GM19463 (cell line): ENCODE results near the gene ELAC1.
A peak's percentile ranks its signal among the peaks of the same experiment; 100 is the strongest.
"Not testable (repeated sequence)": the region's sequence is repeated elsewhere in the genome, so short reads cannot be mapped to it uniquely, and the experiment has no call there.

Experiments used
- ATAC-seq: cut with Tn5 transposase; IDR thresholded peaks from one replicate; pipeline ENCODE4 v1.9.1; 2021; ENCODE audit warnings: mild to moderate bottlenecking, moderate library complexity; ENCODE audit not compliant: unreplicated experiment

The ELAC1 gene, protein sequence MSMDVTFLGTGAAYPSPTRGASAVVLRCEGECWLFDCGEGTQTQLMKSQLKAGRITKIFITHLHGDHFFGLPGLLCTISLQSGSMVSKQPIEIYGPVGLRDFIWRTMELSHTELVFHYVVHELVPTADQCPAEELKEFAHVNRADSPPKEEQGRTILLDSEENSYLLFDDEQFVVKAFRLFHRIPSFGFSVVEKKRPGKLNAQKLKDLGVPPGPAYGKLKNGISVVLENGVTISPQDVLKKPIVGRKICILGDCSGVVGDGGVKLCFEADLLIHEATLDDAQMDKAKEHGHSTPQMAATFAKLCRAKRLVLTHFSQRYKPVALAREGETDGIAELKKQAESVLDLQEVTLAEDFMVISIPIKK

DNA sequence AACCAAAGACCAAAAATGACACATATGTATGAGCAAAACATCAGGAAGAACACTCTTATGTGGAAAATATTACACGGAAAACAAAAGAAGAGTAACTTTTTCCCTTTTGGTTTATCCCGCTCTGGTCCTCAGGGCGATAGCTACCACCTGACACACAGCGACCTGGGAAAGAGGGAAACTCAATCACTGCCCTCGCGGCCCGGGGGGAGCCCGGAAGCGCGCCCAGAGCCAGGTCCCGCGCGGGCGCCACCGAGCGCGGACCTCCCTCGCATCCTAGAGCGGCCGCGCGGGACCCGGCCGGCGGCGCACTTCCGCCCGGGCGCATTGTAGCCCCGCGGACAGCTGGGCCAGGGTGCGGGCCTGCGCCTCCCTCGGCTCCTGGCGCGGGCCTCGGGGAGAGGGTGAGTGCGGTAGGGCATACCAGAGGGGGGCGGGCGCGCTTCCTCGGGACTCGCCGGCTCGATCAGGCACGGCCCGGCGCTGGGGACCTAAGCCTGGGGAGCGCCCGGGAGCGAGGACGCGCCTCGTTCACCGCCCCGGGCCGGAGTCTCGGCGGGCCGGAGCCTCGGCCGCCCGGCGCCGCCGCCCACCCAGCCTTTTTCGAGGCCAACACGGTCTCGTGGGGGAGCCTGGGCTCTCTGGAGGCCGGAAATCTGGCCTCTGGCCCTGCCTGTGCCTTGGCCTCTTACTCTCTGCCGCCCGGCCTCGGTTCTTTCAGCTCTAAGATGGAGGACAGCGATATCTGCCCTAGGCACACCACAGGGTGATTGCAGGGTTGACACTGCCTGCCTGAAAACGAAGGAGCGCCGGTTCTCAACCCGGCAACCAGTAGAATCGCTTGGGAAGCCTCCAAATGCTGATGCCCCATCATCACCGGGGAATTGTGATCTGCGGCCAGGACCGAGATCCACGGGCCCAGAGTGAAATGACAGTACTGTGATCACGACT is at the start of gene ELAC1:
Gene ELAC1 (plus strand): TSS at position 327 of the 948 bp plus-strand sequence. CDS start 6,365 bp downstream, outside the sequence.
- ATAC-seq = peak; percentile 96

DNA sequence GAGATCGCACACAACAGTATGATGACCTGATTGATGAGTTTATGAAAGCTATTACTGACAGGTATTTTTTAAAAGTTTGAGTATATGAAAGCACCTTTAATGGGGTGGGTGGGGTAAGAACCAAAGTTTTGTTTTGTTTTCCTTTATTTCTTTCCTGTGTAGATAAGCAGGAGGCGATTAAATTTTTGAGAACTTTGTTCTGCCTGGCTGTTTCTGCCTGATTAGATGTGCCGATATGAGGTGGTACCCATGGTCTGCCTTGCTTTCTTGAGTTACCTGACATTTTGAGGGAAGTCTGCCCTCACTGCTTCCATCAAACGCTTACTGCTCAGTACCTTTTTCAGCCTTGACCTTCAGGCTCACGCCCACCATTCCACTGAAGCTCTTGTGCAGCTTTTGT is 49.7 kb upstream of the ELAC1 start:
- no peak for ATAC-seq

DNA sequence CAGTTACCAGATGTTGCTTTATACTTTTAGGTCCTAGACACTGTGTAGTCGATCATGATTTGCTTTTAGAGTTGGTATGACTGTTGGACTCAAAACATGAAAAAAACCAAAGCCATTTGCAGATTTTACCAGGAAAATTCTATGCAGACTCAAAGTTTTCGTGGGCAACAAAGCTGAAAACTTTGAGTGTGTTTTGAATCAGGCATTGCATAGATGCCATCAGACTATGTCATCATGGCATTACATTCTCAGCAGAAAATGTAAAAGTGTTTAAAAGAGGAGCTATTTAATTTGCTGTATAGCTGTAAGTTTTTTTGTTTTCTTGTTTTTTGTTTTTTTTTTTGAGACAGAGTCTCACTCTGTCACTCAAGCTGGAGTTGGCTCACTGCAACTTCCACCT is 43.5 kb upstream of the ELAC1 start:
- no peak for ATAC-seq

DNA sequence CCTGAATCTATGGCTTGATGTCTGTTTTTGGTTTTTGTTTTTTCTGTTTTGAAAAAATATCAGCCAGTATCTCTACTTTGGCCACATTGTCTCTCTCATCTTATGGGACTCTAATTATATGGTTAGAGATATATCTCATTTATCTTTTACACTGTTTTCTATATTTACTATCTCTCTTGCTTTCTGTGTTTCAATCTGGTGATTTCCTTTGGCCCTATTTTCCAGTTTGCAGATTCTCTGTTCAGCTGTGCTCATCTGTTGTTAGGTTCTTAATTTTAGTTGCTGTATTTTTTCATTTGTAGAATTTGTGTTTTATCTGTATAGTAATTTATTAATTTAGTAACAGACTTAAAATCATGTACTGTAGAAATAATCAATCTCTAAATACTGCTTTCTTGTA is 41.3 kb upstream of the ELAC1 start:
- ATAC-seq = no peak

DNA sequence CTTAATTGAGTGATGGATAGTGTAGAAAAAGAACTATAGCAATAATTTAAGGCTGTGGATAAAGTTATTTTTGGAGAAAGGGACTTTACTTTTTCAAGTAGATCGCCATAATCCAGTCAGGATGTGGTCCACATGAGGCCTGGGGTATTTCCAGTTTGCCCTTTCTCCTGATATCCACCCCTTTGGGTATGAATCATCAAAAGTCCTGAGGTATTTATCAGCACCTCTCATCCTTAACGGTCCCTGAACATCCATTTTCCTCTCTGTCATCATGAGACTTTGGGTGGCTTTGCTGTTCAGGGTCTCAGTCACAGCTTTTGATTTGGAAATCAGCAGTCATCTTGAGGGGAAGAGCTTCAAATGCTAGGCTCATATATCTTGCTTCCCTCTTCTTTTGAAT is 39.3 kb upstream of the ELAC1 start:
- ATAC-seq = no peak

DNA sequence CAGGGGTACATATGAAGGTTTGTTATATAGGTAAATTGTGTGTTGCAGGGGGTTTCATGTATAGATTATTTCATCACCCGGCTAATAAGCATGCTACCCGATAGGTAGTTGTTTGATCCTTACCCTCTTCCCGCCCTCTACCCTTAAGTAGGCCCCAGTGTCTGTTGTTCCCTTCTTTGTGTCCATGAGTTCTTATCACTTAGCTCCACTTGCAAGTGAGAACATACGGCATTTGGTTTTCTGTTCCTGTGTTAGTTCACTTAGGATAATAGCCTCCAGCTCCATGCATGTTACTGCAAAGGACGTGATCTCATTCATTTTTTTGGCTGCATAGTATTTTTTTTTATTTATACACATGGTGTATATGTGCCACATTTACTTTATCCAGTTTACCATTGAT is 34.2 kb upstream of the ELAC1 start:
- ATAC-seq = no peak

DNA sequence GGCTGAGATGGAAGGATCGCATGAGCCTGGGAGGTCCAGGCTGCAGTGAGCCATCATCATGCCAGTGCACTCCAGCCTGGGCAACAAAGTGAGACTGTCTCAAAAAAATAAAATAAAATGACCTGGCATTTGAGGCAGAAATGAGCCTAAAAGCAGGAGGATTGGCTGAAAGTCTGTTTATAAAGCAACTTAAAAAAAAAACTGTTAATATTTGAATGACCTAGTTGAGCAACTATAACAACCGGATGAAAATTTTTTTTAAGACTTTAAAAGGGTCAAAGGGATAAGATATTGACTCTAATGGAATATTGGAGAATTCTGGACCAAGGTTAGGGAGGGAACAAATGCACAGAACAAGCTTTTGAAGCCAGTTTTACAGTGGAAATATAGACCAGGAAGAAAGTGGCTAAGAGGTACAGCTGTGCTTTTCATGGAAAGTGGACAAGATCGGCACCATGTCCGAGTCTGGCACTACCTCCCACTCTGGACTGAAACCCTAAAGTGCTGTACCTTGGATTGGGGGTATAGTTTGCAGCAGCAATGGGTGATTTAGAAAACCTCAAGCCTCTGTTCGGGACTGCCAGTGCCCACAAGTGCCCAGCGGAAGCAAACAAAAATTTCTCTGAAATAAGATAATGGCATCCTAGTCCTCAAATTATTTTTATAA is 33.2 kb upstream of the ELAC1 start:
- no peak for ATAC-seq

DNA sequence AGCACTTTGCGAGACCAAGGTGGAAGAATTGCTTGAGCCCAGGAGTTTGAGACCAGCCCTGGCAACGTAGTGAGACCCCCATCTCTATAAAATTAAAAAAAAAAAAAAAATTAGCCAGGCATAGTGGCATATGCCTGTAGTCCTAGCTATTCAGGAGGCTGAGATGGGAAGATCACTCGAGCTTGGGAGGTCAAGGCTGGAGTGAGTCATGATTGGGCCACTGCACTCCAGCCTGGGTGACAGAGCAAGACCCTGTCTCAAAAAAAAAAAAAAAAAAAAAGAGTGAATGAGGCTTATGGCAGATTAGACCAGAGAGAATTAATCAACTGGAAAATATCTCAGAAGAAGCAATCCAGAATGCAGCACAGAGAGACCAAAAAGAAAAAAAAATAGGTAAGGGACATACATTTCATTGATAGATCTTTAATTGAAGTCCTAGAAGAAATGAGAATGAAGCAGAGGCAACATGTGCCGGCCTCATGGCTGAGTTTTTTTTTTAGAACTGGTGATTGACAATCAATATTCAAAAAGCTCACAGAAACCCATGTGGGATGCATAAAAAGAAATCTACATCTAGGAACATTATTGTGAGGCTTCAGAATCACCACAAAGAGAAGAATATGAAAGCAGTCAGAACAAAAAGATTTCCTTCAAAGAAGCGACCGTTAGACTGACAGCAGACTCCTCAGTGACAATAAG is 32.2 kb upstream of the ELAC1 start:
- no peak for ATAC-seq

DNA sequence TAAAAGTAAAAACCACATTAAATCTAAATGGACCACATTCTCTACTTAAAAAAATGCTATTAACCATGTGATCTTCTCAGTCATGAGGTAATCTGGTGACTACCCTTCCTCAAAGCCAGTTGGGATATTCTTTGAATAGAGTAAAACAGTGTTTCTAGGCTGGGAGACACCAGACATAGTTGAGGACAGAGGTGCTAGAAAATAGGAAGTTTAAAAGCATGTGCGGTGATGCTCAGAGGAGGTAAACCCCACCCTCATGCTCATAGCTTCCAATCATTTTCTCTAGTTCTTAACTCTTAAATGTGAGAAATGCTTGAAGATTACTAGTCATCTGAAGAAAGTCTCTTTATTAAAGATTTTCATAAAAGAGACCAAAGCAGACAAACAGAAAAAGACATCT is 30.7 kb upstream of the ELAC1 start:
- ATAC-seq = no peak

DNA sequence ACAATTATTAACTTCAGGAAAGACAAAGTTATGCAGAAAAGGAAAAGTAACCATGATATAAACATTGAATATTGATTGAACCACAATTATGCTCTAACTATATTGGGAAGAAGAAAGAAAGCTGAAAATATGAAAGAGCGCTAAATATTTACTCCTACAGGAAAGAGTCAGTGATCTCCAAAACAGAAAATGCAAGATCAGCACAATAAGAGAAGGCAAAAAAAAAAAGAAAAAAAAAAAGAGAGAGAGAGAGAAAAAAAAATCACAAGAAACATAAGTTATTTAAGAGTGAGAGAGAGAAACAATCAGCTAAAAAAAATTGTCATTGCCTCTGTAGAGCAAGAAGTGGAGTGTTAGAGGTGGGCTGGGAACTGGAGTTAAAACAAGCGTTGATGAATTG is 28.9 kb upstream of the ELAC1 start:
- ATAC-seq = no peak

DNA sequence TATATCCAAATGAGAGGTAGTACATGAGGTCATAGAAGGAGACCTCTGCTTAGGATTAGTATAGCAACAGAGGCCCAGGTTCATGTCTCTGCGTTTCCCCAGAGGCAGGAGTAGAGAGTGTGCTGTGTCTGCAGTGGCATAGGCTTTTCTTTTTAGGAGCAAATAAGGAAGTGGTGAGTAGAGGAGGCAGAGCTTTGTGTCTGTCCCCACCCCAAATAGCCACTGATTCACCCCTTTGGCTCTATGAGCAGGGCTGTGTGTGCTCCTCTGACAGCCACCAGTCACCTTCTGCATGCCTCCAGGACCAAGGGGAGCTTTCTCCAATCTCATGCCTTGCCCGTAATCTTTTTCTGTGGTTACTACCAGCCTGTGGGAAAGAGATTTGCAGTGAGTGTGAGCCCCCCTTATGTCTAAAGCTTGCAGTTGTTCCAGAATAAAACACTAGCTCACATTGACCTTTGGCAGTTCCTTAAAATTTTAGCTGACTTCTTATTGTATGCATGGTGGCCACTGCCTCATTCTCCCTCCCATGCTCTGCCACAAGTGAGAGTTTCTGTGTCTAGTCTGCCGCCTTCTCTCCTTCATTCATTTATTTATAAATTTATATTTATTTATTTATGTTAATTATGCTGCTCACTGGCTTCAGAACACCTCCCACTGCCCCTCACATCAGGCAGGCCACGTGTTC is 23.5 kb upstream of the ELAC1 start:
- no peak for ATAC-seq

DNA sequence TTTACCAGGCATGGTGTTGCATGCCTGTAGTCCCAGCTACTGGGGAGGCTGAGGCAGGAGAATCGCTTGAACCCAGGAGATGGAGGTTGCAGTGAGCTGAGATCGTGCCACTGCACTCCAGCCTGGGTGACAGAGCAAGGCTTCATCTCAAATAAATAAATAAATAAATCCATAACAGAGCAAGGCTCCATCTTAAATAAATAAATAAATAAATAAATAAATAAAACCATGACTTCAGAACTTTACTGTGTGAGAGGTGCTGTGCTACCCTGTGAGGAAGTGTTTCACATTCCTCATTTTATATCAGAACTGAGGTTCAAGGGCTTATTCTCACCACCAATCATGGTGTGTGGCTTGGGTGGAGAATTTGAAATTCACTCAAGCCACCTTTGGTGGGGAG is 21.9 kb upstream of the ELAC1 start:
- ATAC-seq = not testable (repeated sequence)

DNA sequence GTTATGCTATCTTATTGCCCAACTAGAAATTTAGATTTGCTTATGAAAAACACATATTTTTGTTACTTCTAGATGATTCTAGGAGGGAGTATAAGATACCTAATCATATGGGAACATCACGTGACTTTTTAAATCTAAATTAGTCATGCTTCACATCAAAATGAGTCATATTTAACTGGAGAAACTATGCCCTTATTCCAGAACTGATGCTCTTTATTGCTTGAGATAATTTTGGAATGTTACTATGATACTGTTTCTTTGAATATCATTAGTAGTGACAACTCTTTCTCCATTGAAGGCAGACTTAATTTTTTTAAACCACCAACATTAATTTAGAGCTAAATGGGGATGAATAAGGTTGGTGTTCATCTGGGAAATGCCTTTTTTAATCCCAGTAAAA is 19.9 kb upstream of the ELAC1 start:
- ATAC-seq = no peak

DNA sequence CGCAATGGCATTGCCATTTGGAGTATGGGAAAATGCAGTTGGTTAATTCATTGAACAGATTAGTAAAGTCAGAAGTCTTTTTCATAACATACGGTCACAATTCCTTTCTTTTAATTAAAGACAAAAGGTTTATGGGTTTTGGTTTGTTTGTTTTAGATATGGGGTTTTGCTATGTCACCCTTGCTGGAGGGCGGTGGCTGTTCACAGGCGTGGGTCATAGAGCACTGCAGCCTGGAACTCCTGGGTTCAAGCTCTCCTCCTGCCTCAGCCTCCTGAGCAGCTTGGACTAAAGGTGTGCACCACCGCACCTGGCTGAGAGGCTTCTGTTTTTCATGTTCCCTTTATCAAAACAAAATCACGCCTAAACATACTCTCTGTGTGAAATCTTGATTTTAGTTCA is 18.7 kb upstream of the ELAC1 start:
- ATAC-seq = no peak

DNA sequence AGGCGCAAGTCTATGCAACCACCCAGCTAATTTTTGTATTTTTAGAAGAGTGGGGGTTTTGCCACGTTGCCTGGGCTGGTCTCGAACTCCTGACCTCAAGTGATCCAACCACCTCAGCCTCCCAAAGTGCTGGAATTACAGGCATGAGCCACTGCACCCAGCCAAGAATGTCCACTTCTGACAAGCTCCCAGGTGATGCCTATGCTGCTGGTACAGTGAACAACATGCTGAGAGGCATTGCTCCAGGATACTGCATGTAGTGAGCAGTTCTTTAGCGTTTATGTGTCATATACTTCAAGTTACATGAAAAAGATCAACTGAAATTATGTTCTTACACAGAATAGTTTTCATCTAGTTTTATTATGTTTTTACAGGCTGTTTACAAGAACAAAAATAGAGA is 17.2 kb upstream of the ELAC1 start:
- no peak for ATAC-seq

DNA sequence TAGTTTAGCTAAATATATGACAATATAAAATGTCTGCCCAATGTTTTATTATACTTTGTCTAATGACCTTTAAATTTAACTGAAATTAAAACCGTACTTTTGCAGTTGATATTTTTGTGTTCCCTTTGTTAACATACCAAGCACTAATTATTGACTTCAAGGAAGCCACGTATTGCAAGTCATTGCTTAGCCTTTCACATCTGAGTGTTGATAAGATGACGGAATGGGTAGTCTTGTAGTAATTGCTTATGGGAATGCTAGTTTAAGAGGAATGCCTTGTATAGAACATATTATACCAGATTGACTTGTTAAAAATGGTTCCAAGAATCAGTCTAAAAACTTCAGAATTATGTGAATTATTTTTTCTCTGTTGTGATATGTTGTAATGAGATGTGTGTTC is 14.0 kb upstream of the ELAC1 start:
- ATAC-seq = no peak

DNA sequence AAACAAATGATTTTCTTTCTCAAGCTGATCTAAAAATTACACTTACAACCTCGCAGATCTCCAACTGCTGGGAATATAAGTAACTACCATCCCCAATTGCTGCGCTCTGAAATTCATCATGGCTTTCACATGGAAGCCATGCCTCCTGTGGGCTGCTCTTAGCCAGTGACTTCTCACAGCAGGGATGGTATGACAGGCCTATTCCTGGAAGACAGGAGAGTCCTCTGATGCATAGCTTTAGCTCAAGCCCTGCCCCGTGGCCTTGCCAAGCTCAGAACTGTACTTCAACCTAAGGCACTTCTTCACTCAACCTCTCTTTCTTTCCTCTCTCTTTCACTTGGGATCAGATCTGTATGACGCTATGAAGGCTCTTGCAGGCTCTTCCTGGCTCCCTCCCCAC is 12.6 kb upstream of the ELAC1 start:
- no peak for ATAC-seq

DNA sequence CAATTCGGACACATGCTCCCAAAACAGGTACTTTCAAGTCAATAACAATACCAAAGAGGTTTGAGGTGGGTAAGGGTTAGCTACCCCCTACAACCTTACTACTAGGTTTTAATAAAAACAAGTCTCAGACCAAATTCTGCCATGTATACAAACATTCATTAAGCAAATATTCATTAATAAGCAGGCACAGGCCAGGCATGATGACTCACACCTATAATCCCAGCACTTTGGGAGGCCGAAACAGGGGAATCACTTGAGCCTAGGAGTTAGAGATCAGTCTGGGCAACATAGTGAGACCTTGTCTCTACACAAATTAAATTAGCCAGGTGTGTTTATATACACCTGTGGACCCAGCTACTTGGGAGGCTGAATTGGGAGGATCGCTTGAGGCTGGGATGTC is 11.7 kb upstream of the ELAC1 start:
- ATAC-seq = no peak

DNA sequence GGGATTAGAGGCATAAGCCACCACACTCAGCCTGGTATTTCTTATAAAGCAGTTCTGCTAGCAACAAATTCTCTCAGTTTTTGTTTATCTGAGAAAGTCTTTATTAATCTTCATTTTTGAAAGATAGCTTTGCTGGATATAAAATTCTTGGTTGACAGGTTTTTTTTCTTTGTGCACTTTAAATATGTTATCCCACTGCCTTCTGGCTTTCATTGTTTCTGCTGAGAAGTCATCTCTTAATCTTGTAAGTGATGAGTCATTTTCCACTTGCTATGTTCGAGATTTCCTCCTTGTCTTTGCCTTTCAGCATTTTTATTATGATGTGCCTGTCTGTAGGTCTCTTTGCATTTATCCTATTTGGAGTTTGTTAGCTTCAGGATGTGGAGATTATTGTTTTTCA is 5.9 kb upstream of the ELAC1 start:
- ATAC-seq = no peak

DNA sequence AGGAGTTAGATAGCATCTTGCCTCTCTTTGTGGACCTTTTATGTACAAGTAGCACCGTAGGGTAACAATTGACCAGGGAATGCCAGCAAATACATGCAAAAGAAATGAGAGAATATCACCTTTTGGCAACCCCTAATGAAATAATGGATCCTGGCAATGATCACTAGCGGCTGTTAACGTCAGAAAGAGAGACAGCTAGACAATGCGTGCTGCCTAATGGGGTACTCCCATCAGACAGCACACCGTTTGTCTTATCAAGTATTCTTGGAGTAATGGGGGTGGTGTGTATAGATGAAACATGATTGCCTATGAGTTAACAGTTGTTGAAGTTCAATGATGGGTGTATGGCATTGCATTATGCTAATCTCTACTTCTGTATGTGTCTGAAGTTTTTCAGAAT is 1.6 kb downstream of the ELAC1 start:
- ATAC-seq = no peak
